ENCODE results near the gene SPARCL1. TPM values are rescaled to one million over a fixed set of nuclear protein-coding genes. Genes with fewer than 3 reads are reported as not detected.

The SPARCL1 gene, protein sequence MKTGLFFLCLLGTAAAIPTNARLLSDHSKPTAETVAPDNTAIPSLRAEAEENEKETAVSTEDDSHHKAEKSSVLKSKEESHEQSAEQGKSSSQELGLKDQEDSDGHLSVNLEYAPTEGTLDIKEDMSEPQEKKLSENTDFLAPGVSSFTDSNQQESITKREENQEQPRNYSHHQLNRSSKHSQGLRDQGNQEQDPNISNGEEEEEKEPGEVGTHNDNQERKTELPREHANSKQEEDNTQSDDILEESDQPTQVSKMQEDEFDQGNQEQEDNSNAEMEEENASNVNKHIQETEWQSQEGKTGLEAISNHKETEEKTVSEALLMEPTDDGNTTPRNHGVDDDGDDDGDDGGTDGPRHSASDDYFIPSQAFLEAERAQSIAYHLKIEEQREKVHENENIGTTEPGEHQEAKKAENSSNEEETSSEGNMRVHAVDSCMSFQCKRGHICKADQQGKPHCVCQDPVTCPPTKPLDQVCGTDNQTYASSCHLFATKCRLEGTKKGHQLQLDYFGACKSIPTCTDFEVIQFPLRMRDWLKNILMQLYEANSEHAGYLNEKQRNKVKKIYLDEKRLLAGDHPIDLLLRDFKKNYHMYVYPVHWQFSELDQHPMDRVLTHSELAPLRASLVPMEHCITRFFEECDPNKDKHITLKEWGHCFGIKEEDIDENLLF
- total RNA-seq (2014; rRNA removed; shearing (Covaris generic)) (not detected in 2 replicates), total RNA-seq (2022) (not detected in 2 replicates), Bru-seq, nascent RNA (not detected), BruChase-seq, experiment 1, labeled RNA remaining after a 6-hour chase (not detected), BruChase-seq, experiment 2, labeled RNA remaining after a 2-hour chase (not detected)
- long read RNA-seq, partial matches to known transcripts = 0 of 1 reads
- long read RNA-seq, other reads (novel, unspliced or antisense) = 1 of 1 reads

DNA sequence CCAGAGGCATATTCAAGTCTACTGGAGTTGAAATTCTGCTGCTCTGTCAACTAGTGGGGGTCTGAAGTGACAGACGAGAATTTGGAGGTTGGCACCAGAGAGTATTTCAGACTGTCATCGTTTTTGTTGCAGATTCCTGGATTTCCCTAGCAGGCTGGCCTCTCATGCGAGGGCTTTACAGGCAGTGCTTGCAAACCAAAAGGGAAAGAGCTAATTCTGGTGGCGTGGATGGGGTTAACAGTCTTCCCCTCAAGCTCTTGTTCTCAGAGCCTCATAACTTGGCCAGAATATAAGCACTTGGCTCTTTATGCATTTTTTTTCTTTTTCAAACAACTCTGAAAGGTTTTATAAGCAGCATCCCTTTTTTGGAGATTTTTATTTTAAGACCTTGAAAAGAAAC lies at the start of gene SPARCL1:
Gene SPARCL1 (minus strand): TSS at position 190 of the 400 bp plus-strand sequence. CDS start 29,802 bp downstream, outside the sequence.
- H2AFZ ChIP-seq (ENCODE audit: low read length) = no peak within 1 kb of the TSS
- H3K79me2 ChIP-seq (ENCODE audit: insufficient read depth, low read depth, low read length) = no peaks in the 10 kb centered on the region
- CTCF ChIA-PET (ENCODE audit: unreplicated experiment) = no interaction called here
- intact Hi-C loops (cut with micrococcal nuclease; ENCODE audit: unreplicated experiment) = no loop called here
- no peak within 1 kb of the TSS for H3K4me2 ChIP-seq (ENCODE audit: low read length)
- no peaks in the 10 kb centered on the region for H4K20me1 ChIP-seq (ENCODE audit: insufficient read depth, low read length)
- no peaks in the 10 kb centered on the region for H3K9me3 ChIP-seq (ENCODE audit: low read length)
- no peak within 1 kb of the TSS for H3K4me3 ChIP-seq (ENCODE audit: low read depth, low read length, poor library complexity, severe bottlenecking)
- H3K27ac ChIP-seq (ENCODE audit: low read depth, low read length, poor library complexity, severe bottlenecking) = no peak within 1 kb of the TSS
- TF ChIP-seq, protein P1, sequence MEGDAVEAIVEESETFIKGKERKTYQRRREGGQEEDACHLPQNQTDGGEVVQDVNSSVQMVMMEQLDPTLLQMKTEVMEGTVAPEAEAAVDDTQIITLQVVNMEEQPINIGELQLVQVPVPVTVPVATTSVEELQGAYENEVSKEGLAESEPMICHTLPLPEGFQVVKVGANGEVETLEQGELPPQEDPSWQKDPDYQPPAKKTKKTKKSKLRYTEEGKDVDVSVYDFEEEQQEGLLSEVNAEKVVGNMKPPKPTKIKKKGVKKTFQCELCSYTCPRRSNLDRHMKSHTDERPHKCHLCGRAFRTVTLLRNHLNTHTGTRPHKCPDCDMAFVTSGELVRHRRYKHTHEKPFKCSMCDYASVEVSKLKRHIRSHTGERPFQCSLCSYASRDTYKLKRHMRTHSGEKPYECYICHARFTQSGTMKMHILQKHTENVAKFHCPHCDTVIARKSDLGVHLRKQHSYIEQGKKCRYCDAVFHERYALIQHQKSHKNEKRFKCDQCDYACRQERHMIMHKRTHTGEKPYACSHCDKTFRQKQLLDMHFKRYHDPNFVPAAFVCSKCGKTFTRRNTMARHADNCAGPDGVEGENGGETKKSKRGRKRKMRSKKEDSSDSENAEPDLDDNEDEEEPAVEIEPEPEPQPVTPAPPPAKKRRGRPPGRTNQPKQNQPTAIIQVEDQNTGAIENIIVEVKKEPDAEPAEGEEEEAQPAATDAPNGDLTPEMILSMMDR (conservative IDR thresholded peaks at IDR 0.05; ENCODE audit: low read length) = no peak
- TF ChIP-seq EZH2phosphoT487 (IDR thresholded peaks at IDR 0.05; ENCODE audit: borderline replicate concordance, low read depth, low read length) = no peak
- BruUV-seq (replicated peaks) = no TSS peak
- H3K4me1 ChIP-seq (ENCODE audit: insufficient read depth, low read length, poor library complexity, severe bottlenecking) = no peaks in the 10 kb centered on the region
- H3K36me3 ChIP-seq (ENCODE audit: insufficient read depth, low read length) = no peaks in the 10 kb centered on the region
- DNase-seq (ENCODE audit: low spot score) = no peak
- POLR2A ChIA-PET = interaction anchor here (0.5 kb wide), 1 partner anchor 62 kb away, joined by 4 read pairs; no protein-coding TSS in a partner anchor
- no peaks in the 10 kb centered on the region for H3K9me2 ChIP-seq (ENCODE audit: insufficient read depth, low read length)

DNA sequence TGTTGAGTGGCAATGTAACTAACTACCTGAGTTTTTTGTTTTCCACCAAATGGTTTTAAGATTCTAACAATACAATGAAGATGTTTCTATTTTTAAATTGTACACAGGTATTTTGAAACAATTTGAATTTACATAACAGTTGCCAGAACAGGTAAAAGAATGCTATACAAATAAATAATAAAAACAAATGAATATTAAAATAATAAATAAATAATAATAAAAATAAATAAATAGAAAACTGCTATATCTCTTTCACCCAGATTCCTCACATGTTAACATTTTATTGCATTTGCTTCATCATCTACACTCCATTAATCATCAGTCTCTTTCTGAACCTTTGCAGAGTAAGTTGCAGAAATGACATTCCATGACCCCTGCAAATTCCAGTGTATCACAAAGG lies 46.8 kb upstream of the SPARCL1 start:
- Histone ChIP-seq H3K36me3 (ENCODE audit: insufficient read depth, low read length) (no peaks in the 10 kb centered on the region), H3K4me1 (ENCODE audit: insufficient read depth, low read length, poor library complexity, severe bottlenecking) (no peaks in the 10 kb centered on the region), H3K27ac (ENCODE audit: low read depth, low read length, poor library complexity, severe bottlenecking) (no peak overlapping the region), H3K9me3 (ENCODE audit: low read length) (no peaks in the 10 kb centered on the region), H3K4me2 (ENCODE audit: low read length) (no peak overlapping the region), H2AFZ (ENCODE audit: low read length) (no peak overlapping the region), H3K4me3 (ENCODE audit: low read depth, low read length, poor library complexity, severe bottlenecking) (no peak overlapping the region), H3K9me2 (ENCODE audit: insufficient read depth, low read length) (no peaks in the 10 kb centered on the region), H3K79me2 (ENCODE audit: insufficient read depth, low read depth, low read length) (no peaks in the 10 kb centered on the region), H4K20me1 (ENCODE audit: insufficient read depth, low read length) (no peaks in the 10 kb centered on the region)
- ChIA-PET CTCF (ENCODE audit: unreplicated experiment) (no interaction called here), POLR2A (no interaction called here)
- intact Hi-C loops (cut with micrococcal nuclease; ENCODE audit: unreplicated experiment) = no loop called here
- TF ChIP-seq, protein P1 (conservative IDR thresholded peaks at IDR 0.05; ENCODE audit: low read length) = no peak
- TF ChIP-seq EZH2phosphoT487 (IDR thresholded peaks at IDR 0.05; ENCODE audit: borderline replicate concordance, low read depth, low read length) = no peak
- BruUV-seq (replicated peaks) = no TSS peak
- no peak for DNase-seq (ENCODE audit: low spot score)

Measured in OCI-LY7 (cell line).